HepG2 (cell line): ENCODE data around the gene NCKAP1. TPM values are rescaled to one million over a fixed set of nuclear protein-coding genes. Genes with fewer than 3 reads are reported as not detected.

Source experiments
- DNMT3B ChIP-seq: conservative IDR thresholded peaks from 2 replicates; pipeline ENCODE4 v1.6.1; 2016; ENCODE audit warnings: missing biosample characterization, control low read depth
- ERF ChIP-seq: IDR thresholded peaks from 2 replicates; pipeline ENCODE4 v1.6.1; 2018; ENCODE audit warnings: missing biosample characterization, missing genetic modification reagents
- FOSL2 ChIP-seq: sonication (generic); formaldehyde crosslinking; IDR thresholded peaks from 2 replicates; pipeline ENCODE4 v1.4.0; 2020; ENCODE audit warnings: missing genetic modification reagents
- GFI1 ChIP-seq: sonication (generic); formaldehyde crosslinking; IDR thresholded peaks from 2 replicates; pipeline ENCODE4 v1.5.0; 2020; ENCODE audit warnings: missing genetic modification reagents, mild to moderate bottlenecking, borderline replicate concordance
- HMG20A ChIP-seq: IDR thresholded peaks from 2 replicates; pipeline ENCODE4 v1.6.1; 2016; ENCODE audit warnings: borderline replicate concordance
- HNRNPLL ChIP-seq: fragments of 200-400 bp; formaldehyde crosslinking; IDR thresholded peaks from 2 replicates; pipeline ENCODE4 v1.6.1; 2017; ENCODE audit warnings: mild to moderate bottlenecking, low read depth, low read length; ENCODE audit not compliant: poor library complexity, severe bottlenecking
- ISL2 ChIP-seq: sonication (generic); formaldehyde crosslinking; IDR thresholded peaks from 2 replicates; pipeline ENCODE4 v1.5.0; 2020; ENCODE audit warnings: missing genetic modification reagents
- KDM2A ChIP-seq: sonication (generic); formaldehyde crosslinking; IDR thresholded peaks from 2 replicates; pipeline ENCODE4 v1.4.0; 2020; ENCODE audit warnings: low read depth, missing genetic modification reagents, borderline replicate concordance
- KDM3A ChIP-seq: IDR thresholded peaks from 2 replicates; pipeline ENCODE4 v1.6.1; 2018; ENCODE audit warnings: low read depth, missing compliant biosample characterization
- RAD21 ChIP-seq: fragments of 450-650 bp; formaldehyde crosslinking; IDR thresholded peaks from 2 replicates; pipeline ENCODE4 v1.5.0; 2020; ENCODE audit warnings: mild to moderate bottlenecking
- RFXANK ChIP-seq: IDR thresholded peaks from 2 replicates; pipeline ENCODE4 v1.6.1; 2016
- RNF2 ChIP-seq: fragments of 450-650 bp; conservative IDR thresholded peaks from 2 replicates; pipeline ENCODE4 v1.6.1; 2016; ENCODE audit warnings: low read depth
- TEAD3 ChIP-seq: optimal IDR thresholded peaks from 2 replicates; pipeline ENCODE3; 2016; ENCODE audit warnings: borderline replicate concordance
- ZMYM3 ChIP-seq: sonication (generic); formaldehyde crosslinking; IDR thresholded peaks from 2 replicates; pipeline ENCODE4 v1.5.1; 2020; ENCODE audit warnings: mild to moderate bottlenecking, missing genetic modification reagents
- ZNF263 ChIP-seq: sonication (generic); formaldehyde crosslinking; IDR thresholded peaks from 2 replicates; pipeline ENCODE4 v1.4.0; 2020; ENCODE audit warnings: missing genetic modification reagents
- ZNF292 ChIP-seq: sonication (generic); formaldehyde crosslinking; IDR thresholded peaks from 2 replicates; pipeline ENCODE4 v1.8.1; 2022; ENCODE audit warnings: mild to moderate bottlenecking, low read depth, missing genetic modification reagents, borderline replicate concordance
- ZNF326 ChIP-seq: sonication (generic); formaldehyde crosslinking; IDR thresholded peaks from 2 replicates; pipeline ENCODE4 v1.4.0; 2020; ENCODE audit warnings: missing genetic modification reagents, borderline replicate concordance
- ZNF724P ChIP-seq: sonication (generic); formaldehyde crosslinking; IDR thresholded peaks from 2 replicates; pipeline ENCODE4 v1.8.0; 2022; ENCODE audit warnings: missing genetic modification reagents, borderline replicate concordance
- ZNF747 ChIP-seq: sonication (generic); formaldehyde crosslinking; IDR thresholded peaks from 2 replicates; pipeline ENCODE4 v1.8.1; 2023; ENCODE audit warnings: missing genetic modification reagents, mild to moderate bottlenecking, borderline replicate concordance
- polyA plus RNA-seq, 8 experiments: library from polyadenylated mRNA; depleted of rRNA in 3 of 8; stranded (reverse) in 7 of 8; unstranded in 1 of 8; fragments of >200 nt; fragmentation: Illumina TruSeq in 4 of 8; extraction: Trizol in 4 of 8; gene quantifications; 2 replicates each; pipeline versions ENCODE4 v1.2.1 to v1.2.3, GENCODE V29; 2011 to 2016; ENCODE audit warnings: low read depth in 4 of 8, missing spikeins in 1 of 8, mixed read lengths in 1 of 8; ENCODE audit not compliant: insufficient read depth in 1 of 8
- total RNA-seq, 5 experiments: library from RNA; depleted of rRNA; stranded (reverse); fragments of >200 nt; fragmentation: Illumina TruSeq; extraction: Trizol; gene quantifications; 2 replicates each; pipeline ENCODE4 v1.2.3, GENCODE V29; 2016; ENCODE audit warnings: low read depth in 1 of 5
- TF ChIP-seq, protein P1 (sequence below): IDR thresholded peaks from 2 replicates; pipeline ENCODE4 v1.6.1; 2016; ENCODE audit warnings: low read depth
- TF ChIP-seq, protein P2 (sequence below): sonication (generic); formaldehyde crosslinking; IDR thresholded peaks from 2 replicates; pipeline ENCODE4 v1.5.0; 2020; ENCODE audit warnings: mild to moderate bottlenecking, missing genetic modification reagents, borderline replicate concordance

The NCKAP1 gene
- total and polyA plus RNA-seq, 2 of the 13 experiments (the other 11 are each of a cell fraction or from before 2014, with no cell fraction given): 72.1 to 96.3 TPM

DNA sequence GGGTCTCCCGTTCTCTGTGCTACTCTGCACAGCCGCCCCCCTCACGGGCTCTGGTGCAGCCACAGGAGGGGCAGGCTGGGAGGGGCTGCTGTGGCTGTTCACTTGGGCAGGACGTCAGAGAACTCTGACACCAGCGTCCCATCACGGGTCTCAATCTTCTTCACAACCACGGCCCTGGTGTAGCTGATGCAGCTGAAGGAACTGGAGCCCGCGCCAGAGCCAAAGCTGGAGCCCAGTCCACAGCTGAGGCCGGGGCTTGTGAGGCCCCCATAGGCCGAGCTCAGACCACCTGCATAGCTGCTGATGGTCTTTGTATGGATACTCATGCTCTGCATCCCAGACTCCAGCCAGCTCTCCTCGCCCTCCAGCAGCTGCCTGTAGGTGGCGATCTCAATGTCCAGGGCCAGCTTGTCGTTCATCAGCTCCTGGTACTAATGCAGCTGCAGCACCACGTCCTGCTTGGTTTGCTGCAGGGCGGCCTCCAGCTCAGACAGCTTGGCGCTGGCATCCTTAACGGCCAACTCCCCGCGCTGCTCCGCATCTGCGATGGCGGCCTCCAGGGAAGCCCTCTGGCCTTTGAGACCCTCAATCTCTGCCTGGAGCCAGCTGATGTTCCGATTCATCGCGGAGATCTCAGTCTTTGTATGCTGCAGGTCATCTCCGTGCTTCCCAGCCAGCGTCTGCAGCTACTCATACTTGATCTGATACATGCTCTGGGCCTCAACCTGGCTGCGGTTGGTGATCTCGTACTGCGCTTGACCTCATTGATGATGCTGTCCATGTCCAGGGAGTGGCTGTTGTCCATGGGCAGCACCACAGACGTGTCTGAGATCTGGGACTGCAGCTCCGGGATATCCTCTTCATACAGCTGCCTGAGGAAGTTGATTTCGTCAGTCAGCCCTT, 32.9 kb upstream of the NCKAP1 start (continued):
- TF ChIP-seq KDM2A (peak; percentile 77), ZNF326 (peak; percentile 23; the same call in 1 of the 2 replicates), ERF (CRISPR knock-in tag) (0 out of 2 replicates have a peak, but pooled peaks have one; percentile 50), RNF2 (no peak), ZNF724P (0 out of 2 replicates have a peak, but pooled peaks have one; percentile 59), ZMYM3 (CRISPR knock-in tag) (peak; percentile 70; the same call in 1 of the 2 replicates), HNRNPLL (peak; percentile 17), GFI1 (CRISPR knock-in tag) (no peak), KDM3A (CRISPR knock-in tag) (0 out of 2 replicates have a peak, but pooled peaks have one; percentile 50), FOSL2 (CRISPR knock-in tag) (0 out of 2 replicates have a peak, but pooled peaks have one; percentile 18), DNMT3B (CRISPR knock-in tag) (no peak), ZNF292 (CRISPR knock-in tag) (peak; percentile 97), ZNF263 (CRISPR knock-in tag) (peak; percentile 55; the same call in 1 of the 2 replicates), RFXANK (no peak), HMG20A (CRISPR knock-in tag) (0 out of 2 replicates have a peak, but pooled peaks have one; percentile 31), ZNF747 (no peak), RAD21 (CRISPR knock-in tag) (peak; percentile 75), ISL2 (CRISPR knock-in tag) (no peak), TEAD3 (CRISPR knock-in tag) (peak; percentile 73)
- TF ChIP-seq, protein P1, sequence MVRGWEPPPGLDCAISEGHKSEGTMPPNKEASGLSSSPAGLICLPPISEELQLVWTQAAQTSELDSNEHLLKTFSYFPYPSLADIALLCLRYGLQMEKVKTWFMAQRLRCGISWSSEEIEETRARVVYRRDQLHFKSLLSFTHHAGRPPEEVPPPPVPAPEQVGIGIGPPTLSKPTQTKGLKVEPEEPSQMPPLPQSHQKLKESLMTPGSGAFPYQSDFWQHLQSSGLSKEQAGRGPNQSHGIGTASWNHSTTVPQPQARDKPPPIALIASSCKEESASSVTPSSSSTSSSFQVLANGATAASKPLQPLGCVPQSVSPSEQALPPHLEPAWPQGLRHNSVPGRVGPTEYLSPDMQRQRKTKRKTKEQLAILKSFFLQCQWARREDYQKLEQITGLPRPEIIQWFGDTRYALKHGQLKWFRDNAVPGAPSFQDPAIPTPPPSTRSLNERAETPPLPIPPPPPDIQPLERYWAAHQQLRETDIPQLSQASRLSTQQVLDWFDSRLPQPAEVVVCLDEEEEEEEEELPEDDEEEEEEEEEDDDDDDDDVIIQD (CRISPR knock-in tag): no peak
- TF ChIP-seq, protein P2, sequence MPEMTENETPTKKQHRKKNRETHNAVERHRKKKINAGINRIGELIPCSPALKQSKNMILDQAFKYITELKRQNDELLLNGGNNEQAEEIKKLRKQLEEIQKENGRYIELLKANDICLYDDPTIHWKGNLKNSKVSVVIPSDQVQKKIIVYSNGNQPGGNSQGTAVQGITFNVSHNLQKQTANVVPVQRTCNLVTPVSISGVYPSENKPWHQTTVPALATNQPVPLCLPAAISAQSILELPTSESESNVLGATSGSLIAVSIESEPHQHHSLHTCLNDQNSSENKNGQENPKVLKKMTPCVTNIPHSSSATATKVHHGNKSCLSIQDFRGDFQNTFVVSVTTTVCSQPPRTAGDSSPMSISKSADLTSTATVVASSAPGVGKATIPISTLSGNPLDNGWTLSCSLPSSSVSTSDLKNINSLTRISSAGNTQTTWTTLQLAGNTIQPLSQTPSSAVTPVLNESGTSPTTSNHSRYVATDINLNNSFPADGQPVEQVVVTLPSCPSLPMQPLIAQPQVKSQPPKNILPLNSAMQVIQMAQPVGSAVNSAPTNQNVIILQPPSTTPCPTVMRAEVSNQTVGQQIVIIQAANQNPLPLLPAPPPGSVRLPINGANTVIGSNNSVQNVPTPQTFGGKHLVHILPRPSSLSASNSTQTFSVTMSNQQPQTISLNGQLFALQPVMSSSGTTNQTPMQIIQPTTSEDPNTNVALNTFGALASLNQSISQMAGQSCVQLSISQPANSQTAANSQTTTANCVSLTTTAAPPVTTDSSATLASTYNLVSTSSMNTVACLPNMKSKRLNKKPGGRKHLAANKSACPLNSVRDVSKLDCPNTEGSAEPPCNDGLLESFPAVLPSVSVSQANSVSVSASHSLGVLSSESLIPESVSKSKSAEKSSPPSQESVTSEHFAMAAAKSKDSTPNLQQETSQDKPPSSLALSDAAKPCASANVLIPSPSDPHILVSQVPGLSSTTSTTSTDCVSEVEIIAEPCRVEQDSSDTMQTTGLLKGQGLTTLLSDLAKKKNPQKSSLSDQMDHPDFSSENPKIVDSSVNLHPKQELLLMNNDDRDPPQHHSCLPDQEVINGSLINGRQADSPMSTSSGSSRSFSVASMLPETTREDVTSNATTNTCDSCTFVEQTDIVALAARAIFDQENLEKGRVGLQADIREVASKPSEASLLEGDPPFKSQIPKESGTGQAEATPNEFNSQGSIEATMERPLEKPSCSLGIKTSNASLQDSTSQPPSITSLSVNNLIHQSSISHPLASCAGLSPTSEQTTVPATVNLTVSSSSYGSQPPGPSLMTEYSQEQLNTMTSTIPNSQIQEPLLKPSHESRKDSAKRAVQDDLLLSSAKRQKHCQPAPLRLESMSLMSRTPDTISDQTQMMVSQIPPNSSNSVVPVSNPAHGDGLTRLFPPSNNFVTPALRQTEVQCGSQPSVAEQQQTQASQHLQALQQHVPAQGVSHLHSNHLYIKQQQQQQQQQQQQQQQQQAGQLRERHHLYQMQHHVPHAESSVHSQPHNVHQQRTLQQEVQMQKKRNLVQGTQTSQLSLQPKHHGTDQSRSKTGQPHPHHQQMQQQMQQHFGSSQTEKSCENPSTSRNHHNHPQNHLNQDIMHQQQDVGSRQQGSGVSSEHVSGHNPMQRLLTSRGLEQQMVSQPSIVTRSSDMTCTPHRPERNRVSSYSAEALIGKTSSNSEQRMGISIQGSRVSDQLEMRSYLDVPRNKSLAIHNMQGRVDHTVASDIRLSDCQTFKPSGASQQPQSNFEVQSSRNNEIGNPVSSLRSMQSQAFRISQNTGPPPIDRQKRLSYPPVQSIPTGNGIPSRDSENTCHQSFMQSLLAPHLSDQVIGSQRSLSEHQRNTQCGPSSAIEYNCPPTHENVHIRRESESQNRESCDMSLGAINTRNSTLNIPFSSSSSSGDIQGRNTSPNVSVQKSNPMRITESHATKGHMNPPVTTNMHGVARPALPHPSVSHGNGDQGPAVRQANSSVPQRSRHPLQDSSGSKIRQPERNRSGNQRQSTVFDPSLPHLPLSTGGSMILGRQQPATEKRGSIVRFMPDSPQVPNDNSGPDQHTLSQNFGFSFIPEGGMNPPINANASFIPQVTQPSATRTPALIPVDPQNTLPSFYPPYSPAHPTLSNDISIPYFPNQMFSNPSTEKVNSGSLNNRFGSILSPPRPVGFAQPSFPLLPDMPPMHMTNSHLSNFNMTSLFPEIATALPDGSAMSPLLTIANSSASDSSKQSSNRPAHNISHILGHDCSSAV (CRISPR knock-in tag): no peak
